GM19372 (cell line): ENCODE results near the gene BBX.
"Not testable (repeated sequence)": the region's sequence is repeated elsewhere in the genome, so short reads cannot be mapped to it uniquely, and the experiment has no call there.

Experiments used
- ATAC-seq: cut with Tn5 transposase; IDR thresholded peaks from one replicate; pipeline ENCODE4 v1.9.1; 2021; ENCODE audit warnings: mild to moderate bottlenecking, low read depth, moderate library complexity; ENCODE audit not compliant: unreplicated experiment

Gene BBX

DNA sequence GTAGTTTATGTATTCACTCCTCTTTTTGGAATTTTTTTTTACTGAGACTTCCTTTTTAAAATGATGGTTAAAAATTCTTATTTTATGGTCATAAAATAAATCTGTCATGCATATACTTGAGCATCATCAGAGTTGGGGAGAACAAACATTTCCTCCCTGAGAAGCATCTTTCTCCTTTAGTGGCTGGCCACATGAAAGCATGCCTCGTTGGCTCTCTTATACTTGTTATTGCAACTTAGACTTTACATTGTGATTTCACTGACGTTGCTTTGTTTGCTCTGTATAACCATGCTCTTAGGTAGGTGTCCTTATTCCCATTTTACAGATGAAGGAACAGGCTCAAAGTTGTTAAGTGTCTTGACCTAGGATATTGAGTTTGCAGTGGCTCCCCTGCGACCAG is 18.1 kb downstream of the BBX start:
- ATAC-seq = no peak

DNA sequence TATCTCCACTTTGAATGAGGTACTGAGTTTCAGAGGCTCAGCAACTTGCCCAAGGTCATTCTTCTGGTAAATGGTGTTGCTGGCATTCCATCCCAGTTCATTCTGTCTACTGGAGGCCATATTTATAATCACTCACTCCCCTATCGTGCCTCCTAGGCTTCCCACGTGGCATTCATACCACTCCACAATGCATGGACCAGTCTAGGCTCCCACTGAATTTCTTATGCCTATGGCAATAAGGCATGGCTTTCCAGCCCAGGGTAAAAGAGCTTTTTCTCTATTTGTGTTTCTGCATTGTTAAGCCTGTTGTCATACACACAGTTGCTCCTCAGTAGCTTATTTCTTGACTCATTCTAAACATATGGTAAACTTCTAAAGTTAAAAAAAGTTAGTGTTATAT is 19.9 kb downstream of the BBX start:
- ATAC-seq = no peak

DNA sequence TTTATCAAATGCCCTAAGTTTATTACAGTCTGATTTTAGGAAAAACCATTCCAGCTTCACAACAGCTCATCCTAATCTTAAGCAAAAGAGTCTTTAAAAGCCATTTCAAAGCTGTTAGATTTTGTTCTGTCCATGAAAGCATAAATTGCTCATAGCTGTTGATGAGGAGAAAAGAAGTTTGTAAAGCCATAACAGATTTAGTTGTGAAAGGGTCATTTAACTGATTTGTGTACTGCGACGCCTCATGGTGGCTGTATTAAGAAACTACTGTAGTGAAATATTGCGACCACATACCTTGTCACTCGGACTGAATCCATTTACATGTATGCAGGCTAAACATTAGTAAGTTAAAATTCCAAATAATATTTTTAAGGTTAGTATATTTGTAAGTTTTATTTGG is 20.9 kb downstream of the BBX start:
- no peak for ATAC-seq

DNA sequence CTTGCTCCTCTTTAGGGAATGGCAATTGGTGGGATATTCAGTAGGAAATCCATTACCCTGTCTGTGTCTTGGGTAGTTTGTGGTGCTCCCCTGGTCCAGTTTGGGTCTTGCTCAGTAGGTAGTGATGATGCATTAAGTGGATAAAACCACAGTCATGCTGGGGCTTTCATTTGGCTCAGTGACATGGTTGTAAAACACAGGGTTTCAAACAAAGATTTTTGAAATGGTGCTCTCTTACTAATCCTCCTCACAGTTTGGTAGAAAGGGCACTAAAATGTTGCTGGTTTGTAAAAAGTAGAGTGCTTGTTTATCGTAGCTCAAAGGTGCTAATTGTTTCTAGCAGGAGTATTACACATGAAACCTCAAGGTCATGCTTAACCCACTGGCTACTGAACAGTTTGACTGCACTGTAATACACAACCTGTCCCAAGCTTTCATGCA is 22.9 kb downstream of the BBX start:
- ATAC-seq = no peak

DNA sequence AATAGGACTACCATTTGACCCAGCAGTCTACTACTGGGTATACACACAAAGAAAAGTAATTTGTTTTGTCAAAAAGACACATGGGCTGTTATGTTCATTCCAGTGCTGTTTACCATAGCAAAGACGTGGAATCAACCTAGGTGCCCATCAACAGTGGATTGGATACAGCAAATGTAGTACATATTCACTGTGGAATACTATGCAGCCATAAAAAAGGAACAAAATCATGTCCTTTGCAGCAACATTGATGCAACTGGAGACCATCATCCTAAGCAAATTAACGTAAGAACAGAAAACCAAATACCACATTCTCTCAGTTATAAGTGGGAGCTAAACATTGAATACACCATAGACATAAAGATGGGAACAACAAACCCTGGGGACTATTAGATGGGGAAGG is 25.8 kb downstream of the BBX start:
- no peak for ATAC-seq

DNA sequence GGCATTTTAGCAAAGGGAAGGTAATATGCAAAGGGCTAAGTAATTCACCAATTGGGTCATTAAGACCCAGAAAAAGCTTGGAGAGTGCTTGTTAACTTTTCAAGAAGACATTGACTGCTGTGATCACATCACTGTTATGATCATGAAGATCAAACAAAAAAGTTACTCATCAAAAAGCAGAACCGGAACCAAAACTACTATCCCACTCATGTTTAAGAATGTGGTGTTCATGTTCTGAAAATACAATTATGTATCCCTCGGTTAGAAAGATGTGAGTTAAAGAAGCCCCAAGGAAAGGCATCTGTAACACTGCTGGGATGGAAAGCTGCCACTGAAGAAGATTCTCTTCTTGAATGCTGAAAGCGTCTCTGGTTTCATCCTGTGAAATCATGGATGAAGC is 32.6 kb downstream of the BBX start:
- ATAC-seq = no peak

DNA sequence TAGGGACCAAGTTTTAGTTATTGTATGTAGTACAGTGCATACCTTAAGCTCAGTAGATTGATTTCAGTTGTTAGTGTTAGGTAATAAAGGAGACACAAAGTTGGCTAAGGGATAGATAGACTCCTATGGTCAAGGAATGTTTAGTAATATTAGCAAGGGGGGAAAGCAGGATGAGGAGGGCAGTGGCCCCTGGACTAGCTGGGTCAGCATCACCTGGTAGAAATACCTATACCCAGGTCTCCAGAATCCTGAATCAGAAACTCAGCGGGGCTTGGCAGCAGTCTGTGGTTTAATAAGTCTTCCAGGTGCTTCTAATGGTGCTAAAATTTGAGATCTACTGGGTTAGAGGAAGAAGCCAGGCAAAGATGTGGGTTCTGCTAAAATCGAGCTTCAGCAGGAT is 35.0 kb downstream of the BBX start:
- no peak for ATAC-seq

DNA sequence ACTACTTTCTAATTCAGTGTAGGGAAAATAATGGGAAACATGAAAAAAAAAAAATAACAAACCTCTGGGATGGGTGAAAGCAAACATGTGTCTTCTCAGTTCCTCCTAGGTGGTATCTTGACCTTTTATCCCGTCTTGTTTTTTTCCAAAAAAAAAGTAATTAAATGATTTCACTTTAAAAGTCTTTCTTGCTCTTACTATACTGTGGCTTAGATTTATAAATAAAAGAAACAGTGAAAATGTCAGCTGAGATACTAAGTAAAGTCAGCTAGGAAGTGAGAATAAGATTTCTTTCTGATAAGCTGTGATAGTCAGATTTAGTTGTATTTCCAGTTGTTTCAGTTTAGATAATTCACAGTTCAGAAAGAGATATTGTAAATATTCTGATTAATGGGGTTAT is 37.4 kb downstream of the BBX start:
- no peak for ATAC-seq

DNA sequence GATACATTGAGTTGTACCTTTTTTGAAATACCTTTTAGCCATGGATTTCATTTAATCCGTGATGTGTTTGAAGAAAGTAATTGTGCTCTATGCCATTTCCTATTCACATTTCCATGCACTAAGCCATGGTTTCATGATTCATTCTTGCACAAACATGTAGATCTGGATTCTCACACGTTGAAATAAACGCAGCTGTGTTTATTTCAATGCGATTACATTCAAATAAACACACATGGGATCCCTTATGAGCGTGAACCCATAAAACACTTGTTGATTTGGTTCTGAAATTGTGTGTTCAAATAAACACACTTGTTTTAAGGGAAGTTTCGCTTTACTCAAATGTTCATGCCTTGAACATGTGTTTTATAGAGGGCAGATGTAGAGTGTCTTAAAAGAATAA is 39.2 kb downstream of the BBX start:
- no peak for ATAC-seq

DNA sequence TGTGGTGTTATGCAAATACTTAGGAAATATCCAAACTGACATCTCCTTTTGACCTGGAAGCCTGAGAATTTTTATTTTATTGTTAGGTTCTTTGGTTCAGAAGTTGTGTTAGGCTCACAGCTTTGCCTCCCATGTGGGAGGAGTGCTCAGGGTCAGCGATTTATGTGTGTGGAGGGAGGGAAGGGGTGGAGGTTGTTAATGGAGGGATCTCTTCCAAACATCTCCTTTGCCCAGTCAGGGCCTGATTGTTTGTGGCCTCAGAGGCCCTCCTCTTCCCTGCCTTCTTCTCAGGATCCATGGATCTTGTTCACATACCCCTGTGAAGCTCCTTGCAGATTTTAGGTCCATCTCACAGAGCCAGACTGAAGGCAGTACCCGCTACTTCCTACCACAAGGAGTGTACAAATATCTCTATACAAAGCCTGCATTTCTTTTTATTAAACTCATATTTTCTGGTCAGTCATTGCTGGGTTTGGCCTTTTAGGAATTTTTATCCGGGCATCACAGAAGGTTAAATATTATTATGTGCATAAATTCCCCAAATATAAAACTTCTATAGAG is 40.3 kb downstream of the BBX start:
- no peak for ATAC-seq

DNA sequence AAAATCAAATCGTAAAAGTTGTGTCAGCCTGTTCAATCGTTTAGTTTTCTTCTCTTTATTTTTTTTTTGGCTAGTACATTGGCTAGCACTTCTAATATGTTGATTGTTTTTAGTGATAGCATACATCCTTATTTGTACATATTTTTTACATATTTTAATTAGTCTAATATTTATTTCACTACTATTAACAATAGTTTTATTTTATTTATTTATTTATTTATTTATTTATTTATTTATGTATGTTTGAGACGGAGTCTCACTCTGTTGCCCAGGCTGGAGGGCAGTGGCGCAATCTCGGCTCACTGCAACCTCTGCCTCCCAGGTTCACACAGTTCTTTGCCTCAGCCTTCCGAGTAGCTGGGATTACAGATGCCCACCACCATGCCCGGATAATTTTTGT is 42.5 kb downstream of the BBX start:
- not testable (repeated sequence) for ATAC-seq

DNA sequence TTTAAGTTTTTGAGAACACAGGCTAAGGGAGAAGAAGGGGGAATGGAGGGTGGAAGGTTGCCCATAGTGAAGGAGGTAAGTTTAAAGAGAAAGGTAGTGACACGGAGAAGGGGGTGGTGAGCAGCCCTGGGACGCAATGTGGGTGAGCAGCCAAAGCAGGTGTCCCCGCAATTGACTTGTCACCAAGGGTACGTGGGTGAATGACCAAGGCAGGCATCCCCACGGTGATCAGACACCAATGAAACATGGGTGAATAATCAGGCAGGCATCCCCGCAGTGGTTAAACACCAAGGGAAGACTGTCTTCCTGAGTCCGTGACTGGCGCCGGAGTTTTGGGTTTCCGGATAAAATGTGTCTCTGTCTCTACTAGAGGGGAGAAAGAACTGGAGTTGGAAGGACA is 48.3 kb downstream of the BBX start:
- not testable (repeated sequence) for ATAC-seq

DNA sequence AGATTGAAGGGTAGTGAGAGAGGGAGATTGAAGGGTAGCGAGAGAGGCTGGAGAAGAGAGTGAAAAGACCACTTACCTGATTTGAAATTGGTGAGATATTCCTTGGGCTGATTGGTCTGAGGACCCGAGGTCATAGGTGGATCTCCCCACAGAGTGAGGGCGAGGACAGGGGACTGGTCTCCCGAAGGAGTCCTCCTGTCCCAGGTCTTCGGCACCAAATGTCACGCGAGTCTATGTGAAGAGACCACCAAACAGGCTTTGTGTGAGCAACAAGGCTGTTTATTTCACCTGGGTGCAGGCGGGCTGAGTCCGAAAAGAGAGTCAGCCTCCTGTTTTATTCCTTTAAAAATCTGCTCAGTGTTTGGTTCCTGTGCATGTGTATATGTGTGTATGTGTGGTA is 48.7 kb downstream of the BBX start:
- not testable (repeated sequence) for ATAC-seq

DNA sequence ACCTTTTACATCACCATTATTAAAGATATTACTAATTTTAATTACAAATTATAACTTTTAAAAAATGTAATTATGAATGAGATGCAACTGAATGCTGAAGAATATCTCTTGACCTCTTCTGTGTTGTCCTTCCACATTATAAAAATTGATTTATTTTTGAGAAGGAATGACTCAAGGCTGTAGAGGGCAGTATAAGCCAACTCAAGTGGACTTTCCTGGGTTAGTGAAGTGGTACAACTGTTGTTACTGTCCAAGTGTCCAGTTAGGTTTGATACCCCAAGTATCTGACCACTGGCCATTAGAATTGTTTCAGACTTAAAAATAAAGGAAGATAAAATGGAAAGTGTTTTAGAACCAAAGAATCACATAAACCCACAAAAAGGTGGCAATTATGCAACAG is 51.9 kb downstream of the BBX start:
- no peak for ATAC-seq

DNA sequence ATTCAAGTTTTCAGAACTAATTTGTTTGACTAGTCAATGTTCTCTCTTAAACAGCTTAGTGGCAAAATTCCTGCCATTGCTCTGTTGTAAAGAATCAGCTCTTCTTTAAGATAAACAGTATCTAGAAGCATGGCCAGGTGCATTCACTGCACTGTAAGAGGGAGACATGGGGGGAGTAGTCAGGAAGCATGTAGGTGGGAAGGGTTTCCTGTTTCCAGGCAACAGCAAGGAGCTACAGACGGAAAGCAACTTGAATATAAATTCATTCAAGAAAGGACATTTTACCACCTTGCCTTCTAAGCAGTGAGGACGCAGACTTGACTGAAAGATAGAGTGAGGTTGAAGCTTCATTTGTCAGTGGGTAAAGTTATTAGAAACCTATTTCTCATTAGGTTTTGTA is 55.3 kb downstream of the BBX start:
- no peak for ATAC-seq

DNA sequence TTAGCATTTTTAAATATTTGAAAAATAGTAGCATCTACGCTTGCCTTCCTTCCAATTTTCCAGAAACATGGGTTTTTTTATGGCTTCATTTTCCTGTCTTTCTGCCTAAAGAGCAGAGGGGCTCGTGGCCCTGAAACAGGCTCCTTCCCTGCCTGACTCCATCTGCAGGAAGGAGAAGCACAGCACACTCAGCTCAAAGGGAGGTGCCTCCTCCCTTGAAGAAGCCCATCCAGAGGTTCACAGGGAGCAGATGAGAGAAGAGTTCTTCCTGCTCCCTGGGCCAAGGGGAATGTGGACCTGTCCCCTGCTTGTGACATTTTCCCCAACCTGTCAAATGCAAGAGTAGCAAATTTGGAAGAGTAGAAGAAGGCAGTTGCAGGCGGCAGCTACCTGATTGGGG is 55.8 kb downstream of the BBX start:
- no peak for ATAC-seq

DNA sequence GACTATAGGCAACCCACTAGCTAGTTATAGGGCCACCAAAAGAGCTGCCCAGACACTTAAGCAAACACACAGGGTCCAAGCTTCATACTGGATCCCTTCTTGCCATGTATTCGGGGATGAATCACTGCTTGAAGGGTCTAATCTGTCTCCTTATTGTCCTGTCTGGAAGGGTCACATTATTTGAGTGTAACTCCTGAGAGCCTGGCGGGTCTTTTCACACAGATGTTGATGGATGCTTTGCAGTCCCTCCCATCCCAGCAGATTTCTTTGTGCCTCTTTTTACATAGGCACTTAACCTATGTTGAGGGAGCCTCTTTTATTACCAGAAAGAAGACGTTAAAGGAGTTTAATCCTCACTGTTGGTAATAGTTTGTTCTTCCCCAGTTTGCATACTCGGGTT is 56.6 kb downstream of the BBX start:
- ATAC-seq = no peak

DNA sequence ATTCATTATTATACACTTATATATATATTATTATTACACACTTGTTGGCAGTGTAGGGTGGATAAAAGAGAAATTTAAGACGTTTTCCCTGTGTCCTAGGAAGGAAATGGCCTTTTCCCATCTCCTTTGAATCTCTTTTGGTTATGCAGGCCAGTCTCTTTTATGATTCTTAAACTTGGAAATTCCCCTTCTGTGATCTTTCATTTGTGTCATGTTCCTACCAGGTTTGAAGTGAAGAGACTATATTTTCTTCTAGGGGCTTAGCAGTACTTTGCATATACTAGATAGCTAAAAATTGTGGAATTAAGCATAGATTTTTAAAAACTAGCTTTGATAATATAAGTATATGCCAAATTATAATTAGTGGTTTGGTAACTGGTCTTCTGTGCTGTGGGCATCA is 58.5 kb downstream of the BBX start:
- ATAC-seq = no peak

DNA sequence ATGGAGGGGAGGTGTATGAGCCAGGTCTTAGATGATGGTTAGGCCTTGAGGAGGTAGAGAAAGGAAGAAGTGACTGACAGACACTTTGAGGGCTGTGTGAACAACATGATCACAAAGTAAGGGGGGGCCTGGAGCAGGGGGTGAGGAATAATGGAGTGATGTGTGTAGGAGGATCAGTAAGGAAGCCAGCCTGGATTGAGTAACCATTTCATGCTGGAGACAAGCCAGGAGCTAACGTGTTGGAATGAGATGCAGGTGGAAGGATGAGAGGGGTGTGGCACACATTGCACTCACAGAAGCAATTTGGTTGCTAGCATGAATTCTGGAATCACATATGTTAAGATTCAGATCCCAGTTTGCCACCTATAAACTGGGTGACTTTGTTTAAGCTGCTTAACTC is 65.5 kb downstream of the BBX start:
- ATAC-seq = no peak

DNA sequence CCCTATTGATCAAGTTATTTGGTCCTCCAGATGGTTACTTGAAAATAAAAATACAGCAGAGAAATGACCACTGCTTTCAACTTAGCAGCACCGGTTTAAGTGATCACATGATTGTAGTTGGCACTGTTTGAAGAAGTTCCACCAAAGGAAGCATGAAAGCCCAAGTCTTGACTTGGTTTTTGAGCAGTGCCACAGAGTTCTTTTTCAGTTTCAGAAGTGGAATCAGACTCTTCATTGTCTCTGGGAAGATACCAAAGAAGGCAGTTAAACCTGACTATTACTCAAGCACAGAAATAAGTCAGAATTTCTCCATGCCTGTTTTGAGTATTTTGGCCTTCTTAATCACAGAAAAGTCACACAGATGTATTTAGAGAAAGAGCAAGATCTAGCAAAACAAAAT is 66.7 kb downstream of the BBX start:
- ATAC-seq = no peak

DNA sequence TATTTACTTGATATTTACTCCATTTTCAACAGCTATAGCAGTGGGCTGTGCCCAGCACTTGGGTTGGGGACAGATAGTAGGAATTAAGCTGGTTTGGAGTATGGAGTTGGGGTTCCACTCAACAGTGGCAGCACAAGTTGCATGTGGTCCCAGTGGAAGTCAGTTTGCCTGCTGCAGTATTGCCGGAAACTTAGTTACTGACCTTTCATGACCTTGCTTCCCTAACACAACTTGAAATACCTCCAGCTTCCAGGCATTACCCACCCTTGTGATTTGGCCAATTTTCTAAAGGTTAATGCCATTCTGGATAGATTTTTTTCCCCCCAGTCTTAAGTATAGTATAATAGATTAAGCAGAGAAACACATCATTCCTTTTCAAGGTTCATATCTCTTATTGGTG is 68.0 kb downstream of the BBX start:
- ATAC-seq = no peak

DNA sequence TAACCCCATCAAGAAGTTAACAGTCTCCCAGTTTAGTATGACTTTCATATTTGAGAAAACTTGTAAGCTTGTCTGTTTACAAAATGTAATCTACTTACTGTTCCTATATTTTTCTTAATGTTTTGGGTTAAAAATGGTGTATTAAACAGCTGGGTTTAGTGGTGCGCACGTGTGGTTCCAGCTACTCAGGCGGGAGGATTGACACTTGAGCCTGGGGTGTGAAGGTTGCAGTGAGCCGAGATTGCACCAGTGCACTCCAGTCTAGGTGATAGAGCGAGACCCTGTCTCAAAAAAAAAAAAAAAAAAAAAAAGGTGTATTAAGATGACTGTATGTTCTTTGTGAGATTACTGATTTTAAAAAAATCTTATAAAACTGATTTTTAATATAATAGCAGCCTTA is 69.3 kb downstream of the BBX start:
- ATAC-seq = no peak

DNA sequence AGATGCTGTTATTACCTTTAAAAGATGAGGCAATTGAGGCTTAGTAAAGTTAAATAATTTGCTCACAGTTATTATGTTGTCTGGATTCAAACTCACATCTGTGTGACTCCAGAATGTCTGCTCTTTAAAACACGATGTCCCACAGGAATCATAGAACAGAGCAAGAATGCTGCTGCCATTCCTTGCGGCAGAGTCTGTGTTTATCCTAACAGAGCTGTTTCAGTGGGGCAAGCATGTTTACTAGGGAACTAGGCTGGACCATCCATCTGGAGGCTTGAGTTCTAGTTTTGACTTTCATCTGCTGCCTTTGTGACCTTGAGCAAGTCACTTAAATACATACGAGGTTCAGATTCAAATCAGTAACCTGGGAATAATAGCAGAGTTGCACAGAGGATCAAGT is 72.1 kb downstream of the BBX start:
- no peak for ATAC-seq
